ENCODE data around the gene LITAF.
A peak's percentile ranks its signal among the peaks of the same experiment; 100 is the strongest.

The LITAF gene

GRCh38 chr16:11499295-11500089 is 87.2 kb downstream of the LITAF start:
- Histone ChIP-seq H3K36me3 (ENCODE audit: control insufficient read depth in 2 of 2, insufficient read depth in 1 of 2, low read length in 2 of 2) (no peaks in the 10 kb centered on the region), H3K4me1 (ENCODE audit: control insufficient read depth, insufficient read depth, low read length) (peaks cover 9% of the 10 kb centered on the region), H3K9me3 (ENCODE audit: control insufficient read depth, insufficient read depth, low read depth, low read length) (no peaks in the 10 kb centered on the region), H3K27ac (ENCODE audit: extremely low read depth, low read depth, low read length) (no peak overlapping the region), H3K4me3 (ENCODE audit: low read depth, low read length) (no peak overlapping the region)
- CTCF ChIA-PET, result interaction anchor here (0.6 to 1.4 kb wide), 3 partner anchors 27 to 93 kb away, joined by 3 read pairs; a partner anchor contains a TSS
- POLR2A ChIA-PET, result no interaction called here
- TF ChIP-seq AEBP2 (tag by site-specific recombination; IDR thresholded peaks at IDR 0.05; ENCODE audit: borderline replicate concordance), result no peak

- H3K9me3 ChIP-seq (ENCODE audit: control insufficient read depth, insufficient read depth, low read depth, low read length), result no peaks in the 10 kb centered on the region
- TF ChIP-seq ZNF449 (tag by site-specific recombination; IDR thresholded peaks at IDR 0.05), result no peak
- no peak for TF ChIP-seq OSR2 (tag by site-specific recombination; IDR thresholded peaks at IDR 0.05)
- TF ChIP-seq ZNF701 (tag by site-specific recombination; IDR thresholded peaks at IDR 0.05), result no peak
- no peak for TF ChIP-seq ZEB2 (tag by site-specific recombination; IDR thresholded peaks at IDR 0.05)
- TF ChIP-seq ZXDB (tag by site-specific recombination; IDR thresholded peaks at IDR 0.05), result no peak
- no peak for TF ChIP-seq ZNF214 (tag by site-specific recombination; IDR thresholded peaks at IDR 0.05; ENCODE audit: borderline replicate concordance)
- TF ChIP-seq GLI2 (tag by site-specific recombination; IDR thresholded peaks at IDR 0.05; ENCODE audit: borderline replicate concordance, low read depth), result no peak
- no peak for TF ChIP-seq ZNF169 (tag by site-specific recombination; IDR thresholded peaks at IDR 0.05)
- no peak for TF ChIP-seq ZNF530 (tag by site-specific recombination; IDR thresholded peaks at IDR 0.05; ENCODE audit: low read depth)
- no peak for TF ChIP-seq KLF10 (tag by site-specific recombination; IDR thresholded peaks at IDR 0.05)
- TF ChIP-seq ZNF175 (tag by site-specific recombination; IDR thresholded peaks at IDR 0.05), result no peak
- TF ChIP-seq ZNF274 (IDR thresholded peaks at IDR 0.05; ENCODE audit: low read length), result no peak
- TF ChIP-seq ZNF274 (tag by site-specific recombination; IDR thresholded peaks at IDR 0.05; ENCODE audit: borderline replicate concordance), result no peak
- TF ChIP-seq HOXC10 (CRISPR knock-in tag; IDR thresholded peaks at IDR 0.05), result no peak
- no peak for TF ChIP-seq ZNF324 (tag by site-specific recombination; IDR thresholded peaks at IDR 0.05)
- TF ChIP-seq ZNF510 (tag by site-specific recombination; IDR thresholded peaks at IDR 0.05; ENCODE audit: insufficient replicate concordance), result no peak
- TF ChIP-seq ZNF157 (tag by site-specific recombination; IDR thresholded peaks at IDR 0.05), result no peak
- TF ChIP-seq ZNF433 (tag by site-specific recombination; IDR thresholded peaks at IDR 0.05; ENCODE audit: low read depth), result no peak
- ChIA-PET POLR2A (no interaction called here), CTCF (interaction anchor here (1.1 kb wide), 1 partner anchor 139 kb away, joined by 3 read pairs; no protein-coding TSS in a partner anchor)
- no peak overlapping the region for H3K27ac ChIP-seq (ENCODE audit: extremely low read depth, low read depth, low read length)
- H3K4me1 ChIP-seq (ENCODE audit: control insufficient read depth, insufficient read depth, low read length), result peaks cover 9% of the 10 kb centered on the region
- H3K36me3 ChIP-seq (ENCODE audit: control insufficient read depth in 2 of 2, insufficient read depth in 1 of 2, low read length in 2 of 2), result no peaks in the 10 kb centered on the region
- H3K4me3 ChIP-seq (ENCODE audit: low read depth, low read length), result no peak overlapping the region
Observed at GRCh38 chr16:11498683-11499082, 88.0 kb downstream of the LITAF start.

DNA sequence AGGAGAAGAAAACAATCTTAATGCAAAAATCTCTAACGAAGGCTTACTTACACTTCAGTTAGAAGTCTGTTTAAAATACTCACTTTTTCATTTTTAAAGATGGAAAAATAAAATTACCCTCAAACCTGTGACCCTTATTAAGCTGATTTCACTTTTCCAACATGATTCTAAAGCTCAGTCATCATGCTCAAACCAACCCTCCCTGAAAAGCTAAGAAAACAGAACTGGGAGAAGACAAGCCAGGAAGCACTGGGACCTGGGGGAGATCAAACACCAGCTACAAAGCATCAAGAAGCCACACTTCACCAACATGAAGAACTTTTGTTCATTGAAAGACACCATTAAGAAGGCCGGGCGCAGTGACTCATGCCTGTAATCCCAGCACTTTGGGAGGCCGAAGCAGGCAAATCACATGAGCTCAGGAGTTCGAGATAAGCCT is 88.8 kb downstream of the LITAF start:
- Histone ChIP-seq H3K4me3 (ENCODE audit: low read depth, low read length) (no peak overlapping the region), H3K36me3 (ENCODE audit: control insufficient read depth in 2 of 2, insufficient read depth in 1 of 2, low read length in 2 of 2) (no peaks in the 10 kb centered on the region), H3K27ac (ENCODE audit: extremely low read depth, low read depth, low read length) (peak overlapping the region; percentile 73), H3K9me3 (ENCODE audit: control insufficient read depth, insufficient read depth, low read depth, low read length) (no peaks in the 10 kb centered on the region), H3K4me1 (ENCODE audit: control insufficient read depth, insufficient read depth, low read length) (peaks cover 9% of the 10 kb centered on the region)
- CTCF ChIA-PET, result interaction anchor here (0.6 to 1.3 kb wide), 6 partner anchors 23 to 299 kb away, joined by 3 to 6 read pairs (median 3); partner anchors contain the start of gene ZC3H7A
- POLR2A ChIA-PET, result interaction anchor here (0.6 kb wide), 2 partner anchors 8 to 31 kb away, joined by 3 read pairs; no protein-coding TSS in a partner anchor
- TF ChIP-seq ZBTB7A (tag by site-specific recombination; IDR thresholded peaks at IDR 0.05; ENCODE audit: low read depth), result no peak
- TF ChIP-seq RBAK (tag by site-specific recombination; IDR thresholded peaks at IDR 0.05), result no peak
- no peak for TF ChIP-seq ZNF626 (tag by site-specific recombination; IDR thresholded peaks at IDR 0.05)
- peak; percentile 31; the same call in 1 of the 2 replicates for TF ChIP-seq OSR2 (tag by site-specific recombination; IDR thresholded peaks at IDR 0.05)
- peak; percentile 66 for TF ChIP-seq PRDM6 (tag by site-specific recombination; IDR thresholded peaks at IDR 0.05)
- no peak for TF ChIP-seq KLF7 (tag by site-specific recombination; IDR thresholded peaks at IDR 0.05; ENCODE audit: borderline replicate concordance)
- TF ChIP-seq, protein P1, sequence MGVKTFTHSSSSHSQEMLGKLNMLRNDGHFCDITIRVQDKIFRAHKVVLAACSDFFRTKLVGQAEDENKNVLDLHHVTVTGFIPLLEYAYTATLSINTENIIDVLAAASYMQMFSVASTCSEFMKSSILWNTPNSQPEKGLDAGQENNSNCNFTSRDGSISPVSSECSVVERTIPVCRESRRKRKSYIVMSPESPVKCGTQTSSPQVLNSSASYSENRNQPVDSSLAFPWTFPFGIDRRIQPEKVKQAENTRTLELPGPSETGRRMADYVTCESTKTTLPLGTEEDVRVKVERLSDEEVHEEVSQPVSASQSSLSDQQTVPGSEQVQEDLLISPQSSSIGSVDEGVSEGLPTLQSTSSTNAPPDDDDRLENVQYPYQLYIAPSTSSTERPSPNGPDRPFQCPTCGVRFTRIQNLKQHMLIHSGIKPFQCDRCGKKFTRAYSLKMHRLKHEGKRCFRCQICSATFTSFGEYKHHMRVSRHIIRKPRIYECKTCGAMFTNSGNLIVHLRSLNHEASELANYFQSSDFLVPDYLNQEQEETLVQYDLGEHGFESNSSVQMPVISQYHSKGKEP (tag by site-specific recombination; IDR thresholded peaks at IDR 0.05), result no peak
